Spinal cord (tissue), 10 donors: ENCODE results near the gene CBARP. TPM values are rescaled to one million over a fixed set of nuclear protein-coding genes. Genes with fewer than 3 reads are reported as not detected.
A peak's percentile ranks its signal among the peaks of the same experiment; 100 is the strongest.
"Not testable (repeated sequence)": the region's sequence is repeated elsewhere in the genome, so short reads cannot be mapped to it uniquely, and the experiment has no call there.

ENCODE experiments used
- DNase-seq, 6 donors: peaks; one replicate each; pipeline versions ENCODE4 v3.0.0 to v3.0.0-alpha.2; 2013 to 2015; ENCODE audit warnings: low spot score in 6 of 6, low read depth in 4 of 6
- H3K27ac ChIP-seq: one replicate; pipeline ENCODE4 v1.5.1; 2013; ENCODE audit warnings: low read depth, low read length, control low read depth
- H3K27me3 ChIP-seq: one replicate; pipeline ENCODE4 v1.6.1; 2013; ENCODE audit warnings: low read length; ENCODE audit not compliant: control insufficient read depth, insufficient read depth
- H3K36me3 ChIP-seq: one replicate; pipeline ENCODE4 v1.6.1; 2013; ENCODE audit warnings: low read length; ENCODE audit not compliant: control insufficient read depth, insufficient read depth
- H3K4me1 ChIP-seq: one replicate; pipeline ENCODE4 v1.6.1; 2013; ENCODE audit warnings: low read length; ENCODE audit not compliant: control insufficient read depth, insufficient read depth
- H3K4me3 ChIP-seq: one replicate; pipeline ENCODE4 v1.5.1; 2013; ENCODE audit warnings: low read depth, low read length, control low read depth
- H3K9me3 ChIP-seq: one replicate; pipeline ENCODE4 v1.6.1; 2013; ENCODE audit warnings: low read length; ENCODE audit not compliant: control insufficient read depth, insufficient read depth
- WGBS: methylation state at CpG from one replicate; pipeline ENCODE4 v1.1.5; 2013; ENCODE audit warnings: missing lambda C conversion rate; ENCODE audit not compliant: insufficient coverage; 5-methylcytosine and 5-hydroxymethylcytosine counted together
- polyA plus RNA-seq, 2 donors: library from polyadenylated mRNA; unstranded; fragments of 120-200 nt; gene quantifications; one replicate each; pipeline ENCODE4 v1.2.1, GENCODE V29; 2013; ENCODE audit not compliant: insufficient read length in 2 of 2
- total RNA-seq, 2 donors: library from RNA; depleted of rRNA in 1 of 2; stranded (reverse); fragments of 120-200 nt in 1 of 2; fragments of >200 nt in 1 of 2; gene quantifications; one replicate each; pipeline versions ENCODE4 v1.2.3 to v1.2.4, GENCODE V29; 2013 to 2014
- donor health status: healthy.

Gene CBARP
- total and polyA plus RNA-seq, 4 donors = 2.7 to 38.6 (median 20.0) TPM

DNA sequence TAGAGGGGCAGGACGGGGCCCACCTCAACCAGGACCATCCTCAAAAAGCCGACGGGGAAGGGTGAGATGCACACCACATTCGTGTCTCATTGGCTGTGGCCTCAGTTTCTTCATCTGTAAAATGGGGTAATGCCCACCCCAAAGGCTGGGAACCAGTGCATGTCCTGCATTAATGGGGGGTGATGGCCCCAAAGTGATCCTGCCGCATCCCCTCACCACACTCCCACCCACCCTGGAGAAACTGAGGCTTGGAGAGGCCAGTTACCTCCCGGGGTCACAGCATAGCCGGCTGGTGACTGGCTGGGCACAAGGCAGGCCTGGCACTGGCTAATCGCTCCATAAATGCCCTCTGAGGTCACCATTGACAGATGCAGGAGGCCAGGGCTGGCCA lies 9.9 kb upstream of the CBARP start:
- H3K4me3 ChIP-seq = peak overlapping the region; percentile 75
- DNase-seq = no peak
- H3K27me3 ChIP-seq = no peaks in the 10 kb centered on the region
- H3K4me1 ChIP-seq = peaks cover 69% of the 10 kb centered on the region
- H3K36me3 ChIP-seq = peaks cover 57% of the 10 kb centered on the region
- WGBS = 82% methylated on average over 6 of the region's 8 CpGs
- no peaks in the 10 kb centered on the region for H3K9me3 ChIP-seq
- H3K27ac ChIP-seq = peak overlapping the region; percentile 95

DNA sequence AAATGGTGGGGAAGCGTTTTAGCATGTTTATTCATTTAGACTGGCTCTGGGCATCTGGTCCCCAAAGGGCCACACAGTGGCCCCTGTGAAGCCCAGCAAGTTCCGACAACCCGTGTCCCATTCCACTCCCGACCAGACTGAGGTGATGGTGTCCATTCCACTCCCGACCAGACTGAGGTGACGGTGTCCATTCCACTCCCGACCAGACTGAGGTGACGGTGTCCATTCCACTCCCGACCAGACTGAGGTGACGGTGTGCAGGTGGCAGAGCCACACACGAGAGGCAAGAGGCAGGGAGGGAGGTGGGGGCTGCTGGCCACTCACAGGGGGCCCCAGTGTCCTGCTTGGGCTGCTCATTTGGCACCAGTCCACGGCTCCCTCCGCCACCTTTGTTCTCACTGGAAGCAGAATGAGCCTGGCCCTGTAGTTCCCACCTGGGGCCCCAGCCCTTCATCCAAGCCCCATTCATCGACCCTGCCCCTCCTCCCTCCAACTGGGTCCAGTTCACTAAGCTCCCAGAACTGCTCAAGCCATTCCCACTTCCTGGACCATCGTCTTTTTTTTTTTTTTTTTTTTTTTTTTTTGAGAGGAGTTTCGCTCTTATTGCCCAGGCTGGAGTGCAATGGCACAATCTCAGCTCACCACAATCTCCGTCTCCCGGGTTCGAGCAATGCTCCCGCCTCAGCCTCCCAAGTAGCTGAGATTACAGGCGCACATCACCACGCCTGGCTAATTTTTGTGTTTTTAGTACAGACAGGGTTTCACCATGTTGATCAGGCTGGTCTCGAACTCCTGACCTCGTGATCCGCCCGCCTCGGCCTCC lies 8.7 kb upstream of the CBARP start:
- 60% methylated on average over 15 of the region's 27 CpGs for WGBS

GRCh38 chr19:1245494-1246264 lies 7.9 kb upstream of the CBARP start:
- WGBS = 80% methylated on average over 22 of the region's 26 CpGs
- peak overlapping the region; percentile 84 for H3K27ac ChIP-seq
- H3K27me3 ChIP-seq = no peaks in the 10 kb centered on the region
- peaks cover 42% of the 10 kb centered on the region for H3K36me3 ChIP-seq
- DNase-seq = no peak
- H3K9me3 ChIP-seq = no peaks in the 10 kb centered on the region
- no peak overlapping the region for H3K4me3 ChIP-seq
- H3K4me1 ChIP-seq = peaks cover 69% of the 10 kb centered on the region

More for the DNA sequence above, 8.7 kb upstream of the CBARP start:
- H3K4me3 ChIP-seq, H3K27me3 ChIP-seq, H3K9me3 ChIP-seq: not testable (repeated sequence)
- Histone ChIP-seq H3K27ac (peak overlapping the region; percentile 15), H3K36me3 (peaks cover 48% of the 10 kb centered on the region), H3K4me1 (peaks cover 66% of the 10 kb centered on the region)
- peak in 1 of 6 donors; percentile 43 for DNase-seq

GRCh38 chr19:1244693-1245451 lies 7.1 kb upstream of the CBARP start:
- WGBS = 48% methylated on average over 19 of the region's 31 CpGs
- Histone ChIP-seq H3K4me3 (no peak overlapping the region), H3K36me3 (peaks cover 38% of the 10 kb centered on the region), H3K27me3 (no peaks in the 10 kb centered on the region), H3K4me1 (peaks cover 75% of the 10 kb centered on the region), H3K27ac (peak overlapping the region; percentile 84), H3K9me3 (no peaks in the 10 kb centered on the region)
- no peak for DNase-seq

GRCh38 chr19:1243768-1244692 lies 6.2 kb upstream of the CBARP start:
- Histone ChIP-seq H3K4me3 (peak overlapping the region; percentile 2), H3K9me3 (no peaks in the 10 kb centered on the region), H3K27ac (peak overlapping the region; percentile 84), H3K27me3 (no peaks in the 10 kb centered on the region), H3K36me3 (peaks cover 37% of the 10 kb centered on the region), H3K4me1 (peaks cover 83% of the 10 kb centered on the region)
- WGBS = 39% methylated on average over 32 of the region's 33 CpGs
- DNase-seq = peak in 2 of 6 donors; percentile 87 to 92

DNA sequence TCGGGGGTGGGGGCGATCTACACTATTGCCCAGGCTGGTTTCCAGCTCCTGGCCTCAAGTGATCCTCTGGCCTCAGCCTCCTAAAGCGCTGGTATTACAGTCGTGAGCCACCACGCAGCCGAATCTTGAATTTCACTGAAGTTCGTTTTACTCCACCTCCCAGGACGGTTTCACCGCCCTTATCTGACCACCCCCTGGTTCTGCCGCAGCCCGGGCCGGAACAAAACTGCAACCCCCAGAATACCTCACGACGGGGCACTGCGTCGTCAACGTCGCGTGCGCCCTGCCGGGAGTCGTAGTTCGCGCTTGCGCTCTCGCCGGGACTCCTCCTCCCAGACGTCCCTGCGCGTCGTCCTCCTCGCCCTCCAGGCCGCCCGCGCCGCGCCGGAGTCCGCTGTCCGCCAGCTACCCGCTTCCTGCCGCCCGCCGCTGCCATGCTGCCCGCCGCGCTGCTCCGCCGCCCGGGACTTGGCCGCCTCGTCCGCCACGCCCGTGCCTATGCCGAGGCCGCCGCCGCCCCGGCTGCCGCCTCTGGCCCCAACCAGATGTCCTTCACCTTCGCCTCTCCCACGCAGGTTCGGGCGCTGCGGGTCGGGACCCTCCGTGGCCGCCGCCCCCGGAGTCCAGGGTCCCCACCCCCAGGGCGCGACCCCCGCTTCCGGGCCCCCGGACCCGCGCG lies 3.8 kb upstream of the CBARP start, which contains the start of gene ATP5F1D:
Gene ATP5F1D, plus strand, starts transcription at position 335 of the 679 bp plus-strand sequence. Its CDS starts 100 bp downstream, at position 435.
- Histone ChIP-seq H3K36me3 (peaks cover 35% of the 10 kb centered on the region), H3K4me3 (peak within 1 kb of the TSS; percentile 60), H3K27ac (peak within 1 kb of the TSS; percentile 67), H3K4me1 (peaks cover 83% of the 10 kb centered on the region), H3K9me3 (no peaks in the 10 kb centered on the region), H3K27me3 (no peaks in the 10 kb centered on the region)
- under 1% methylated on average over 79 of the region's 79 CpGs for WGBS
- peak in 4 of 6 donors; percentile 85 to 98 (median 93) for DNase-seq

DNA sequence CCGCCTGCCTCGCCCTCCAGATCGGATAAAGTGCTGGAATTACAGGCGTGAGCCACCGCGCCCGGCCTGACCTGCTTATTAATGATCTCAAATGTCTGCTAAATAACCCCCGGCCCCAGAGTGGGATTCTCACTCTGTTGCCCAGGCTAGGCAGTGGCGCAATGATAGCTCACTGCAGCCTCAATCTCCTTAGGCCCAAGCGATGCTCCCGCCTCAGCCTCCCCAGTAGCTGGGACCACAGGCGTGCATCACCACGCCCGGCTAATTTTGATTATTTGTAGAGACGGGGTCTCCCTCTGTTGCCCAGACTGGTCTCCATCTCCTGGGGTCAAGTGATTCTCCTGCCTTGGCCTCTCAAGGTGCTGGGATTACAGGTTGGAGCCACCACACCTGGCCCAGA lies 3.1 kb upstream of the CBARP start:
- peaks cover 83% of the 10 kb centered on the region for H3K4me1 ChIP-seq
- no peak for DNase-seq
- H3K27ac ChIP-seq = peak overlapping the region; percentile 67

More for the DNA sequence above, 3.1 kb upstream of the CBARP start:
- peaks cover 35% of the 10 kb centered on the region for H3K36me3 ChIP-seq
- H3K4me3 ChIP-seq = peak overlapping the region; percentile 60
- no peaks in the 10 kb centered on the region for H3K9me3 ChIP-seq
- H3K27me3 ChIP-seq = no peaks in the 10 kb centered on the region
- 67% methylated on average over 14 of the region's 15 CpGs for WGBS
